ENCODE results near the gene OCA2. TPM values are rescaled to one million over a fixed set of nuclear protein-coding genes. Genes with fewer than 3 reads are reported as not detected.

The OCA2 gene
- total RNA-seq, 1 experiment from 2014 or later = 0.31 TPM

GRCh38 chr15:28114721-28115622 lies 15.9 kb upstream of the OCA2 start:
- Histone ChIP-seq H2AK5ac (ENCODE audit: insufficient read length, low read length) (no peak overlapping the region), H2BK120ac (ENCODE audit: low read depth, low read length, poor library complexity, severe bottlenecking) (no peak overlapping the region), H3K4me1 (ENCODE audit: insufficient read depth, low read length) (no peaks in the 10 kb centered on the region), H3K27me3 (ENCODE audit: insufficient read depth, low read length) (no peaks in the 10 kb centered on the region), H3K4ac (ENCODE audit: low read depth, low read length) (no peak overlapping the region), H3K27ac (ENCODE audit: insufficient read length, low read depth, low read length) (no peak overlapping the region), H2AFZ (ENCODE audit: low read length) (no peak overlapping the region), H4K20me1 (ENCODE audit: control insufficient read depth, insufficient read depth, insufficient read length) (no peaks in the 10 kb centered on the region), H3K18ac (ENCODE audit: insufficient read length, low read depth, low read length) (no peak overlapping the region), H4K5ac (ENCODE audit: insufficient read length, low read depth, low read length) (no peak overlapping the region), H3K14ac (ENCODE audit: insufficient read depth, low read length) (no peak overlapping the region), H3K56ac (ENCODE audit: insufficient read length, low read depth, low read length) (no peak overlapping the region), H2BK20ac (ENCODE audit: low read depth, low read length, poor library complexity, severe bottlenecking) (no peak overlapping the region), H2BK12ac (ENCODE audit: insufficient read length, low read depth, low read length) (no peak overlapping the region), H2BK15ac (ENCODE audit: low read depth, low read length) (no peak overlapping the region), H4K91ac (ENCODE audit: insufficient read length, low read depth, low read length) (no peak overlapping the region), H3K79me1 (ENCODE audit: insufficient read depth, low read depth, low read length, poor library complexity, severe bottlenecking) (no peaks in the 10 kb centered on the region), H4K8ac (replicated peaks; ENCODE audit: insufficient read length, low read depth, low read length) (no peak overlapping the region), H2BK5ac (ENCODE audit: insufficient read length, low read length) (no peak overlapping the region), H3K9ac (ENCODE audit: extremely low read depth, insufficient read length, low read length) (no peak overlapping the region), H3T11ph (ENCODE audit: low read length) (no peak overlapping the region), H3K23me2 (ENCODE audit: insufficient read length, low read depth, low read length, poor library complexity, severe bottlenecking) (no peaks in the 10 kb centered on the region), H3K4me2 (ENCODE audit: insufficient read depth, insufficient read length, low read length) (no peak overlapping the region), H3K9me3 (ENCODE audit: control insufficient read depth, low read depth, low read length) (no peaks in the 10 kb centered on the region), H3K79me2 (ENCODE audit: insufficient read depth, low read length) (no peaks in the 10 kb centered on the region), H3K23ac (ENCODE audit: insufficient read length, low read depth, low read length) (no peak overlapping the region)
- Mint-ChIP-seq H3K27ac (no peak overlapping the region; a peak in 1 of 7 replicates), H3K36me3 (ENCODE audit: insufficient read depth in 1 of 3, low read depth in 3 of 3) (peaks cover 50 to 73% (median 63%) of the 10 kb centered on the region in 3 experiments), H3K27me3 (ENCODE audit: low read depth) (peaks cover 1% of the 10 kb centered on the region; the same call in 1 of the 2 replicates), H3K4me3 (no peak overlapping the region), H3K4me1 (0 out of 4 replicates have a peak, but pooled peaks cover 0 to under 1% of the 10 kb centered on the region in 2 experiments), H3K9me3 (no peaks in the 10 kb centered on the region)
- DNase-seq = peak; percentile 20
- TF ChIP-seq, protein P1, sequence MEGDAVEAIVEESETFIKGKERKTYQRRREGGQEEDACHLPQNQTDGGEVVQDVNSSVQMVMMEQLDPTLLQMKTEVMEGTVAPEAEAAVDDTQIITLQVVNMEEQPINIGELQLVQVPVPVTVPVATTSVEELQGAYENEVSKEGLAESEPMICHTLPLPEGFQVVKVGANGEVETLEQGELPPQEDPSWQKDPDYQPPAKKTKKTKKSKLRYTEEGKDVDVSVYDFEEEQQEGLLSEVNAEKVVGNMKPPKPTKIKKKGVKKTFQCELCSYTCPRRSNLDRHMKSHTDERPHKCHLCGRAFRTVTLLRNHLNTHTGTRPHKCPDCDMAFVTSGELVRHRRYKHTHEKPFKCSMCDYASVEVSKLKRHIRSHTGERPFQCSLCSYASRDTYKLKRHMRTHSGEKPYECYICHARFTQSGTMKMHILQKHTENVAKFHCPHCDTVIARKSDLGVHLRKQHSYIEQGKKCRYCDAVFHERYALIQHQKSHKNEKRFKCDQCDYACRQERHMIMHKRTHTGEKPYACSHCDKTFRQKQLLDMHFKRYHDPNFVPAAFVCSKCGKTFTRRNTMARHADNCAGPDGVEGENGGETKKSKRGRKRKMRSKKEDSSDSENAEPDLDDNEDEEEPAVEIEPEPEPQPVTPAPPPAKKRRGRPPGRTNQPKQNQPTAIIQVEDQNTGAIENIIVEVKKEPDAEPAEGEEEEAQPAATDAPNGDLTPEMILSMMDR (conservative IDR thresholded peaks at IDR 0.05) = no peak
- no CpG with 5 or more reads among the region's 23 CpGs for WGBS (ENCODE audit: extremely low coverage, insufficient read length, low lambda C conversion rate)

All from H9 (cell line).